Liver (tissue), 9 donors: Measurements from ENCODE around the gene RELN. TPM values are rescaled to one million over a fixed set of nuclear protein-coding genes. Genes with fewer than 3 reads are reported as not detected.

Source experiments
- DNase-seq: peaks from one replicate; pipeline ENCODE4 v3.0.0-alpha.2; 2017; ENCODE audit warnings: low spot score
- H3K27ac ChIP-seq, 2 donors: one replicate each; pipeline ENCODE4 v1.7.0; 2013; ENCODE audit warnings: inconsistent platforms in 2 of 2, low read length in 2 of 2, control low read depth in 1 of 2, low read depth in 1 of 2, mild to moderate bottlenecking in 1 of 2
- H3K27me3 ChIP-seq, 4 donors: one replicate each; pipeline versions ENCODE4 v1.6.1 to v1.7.0; 2013; ENCODE audit warnings: low read length in 3 of 4, inconsistent platforms in 1 of 4, mild to moderate bottlenecking in 1 of 4, moderate library complexity in 1 of 4; ENCODE audit not compliant: control insufficient read depth in 4 of 4, insufficient read depth in 4 of 4
- H3K36me3 ChIP-seq, 4 donors: one replicate each; pipeline versions ENCODE4 v1.6.1 to v1.7.0; 2013; ENCODE audit warnings: low read length in 3 of 4, mild to moderate bottlenecking in 3 of 4, low read depth in 1 of 4, moderate library complexity in 1 of 4; ENCODE audit not compliant: control insufficient read depth in 4 of 4, insufficient read depth in 3 of 4
- H3K4me1 ChIP-seq, 4 donors: one replicate each; pipeline versions ENCODE4 v1.6.1 to v1.7.0; 2013; ENCODE audit warnings: low read length in 3 of 4, mild to moderate bottlenecking in 3 of 4, moderate library complexity in 1 of 4; ENCODE audit not compliant: control insufficient read depth in 4 of 4, insufficient read depth in 4 of 4
- H3K4me3 ChIP-seq, 3 donors: one replicate each; pipeline versions ENCODE4 v1.6.1 to v1.7.0; 2013; ENCODE audit warnings: low read length in 3 of 3, control low read depth in 1 of 3, low read depth in 1 of 3, mild to moderate bottlenecking in 1 of 3
- H3K9ac ChIP-seq, 2 donors: one replicate each; pipeline ENCODE4 v1.7.0; 2013; ENCODE audit warnings: low read length in 2 of 2, mild to moderate bottlenecking in 2 of 2, moderate library complexity in 2 of 2, control low read depth in 1 of 2, low read depth in 1 of 2
- H3K9me3 ChIP-seq, 4 donors: one replicate each; pipeline versions ENCODE4 v1.6.1 to v1.7.0; 2013; ENCODE audit warnings: low read length in 3 of 4; ENCODE audit not compliant: control insufficient read depth in 4 of 4
- ATF3 ChIP-seq: IDR thresholded peaks from 2 replicates; pipeline ENCODE4 v1.6.1; 2016; ENCODE audit warnings: antibody characterized with exemption
- CTCF ChIP-seq: fragments of 150-350 bp; IDR thresholded peaks from 2 replicates; pipeline ENCODE4 v1.5.1; 2017; ENCODE audit warnings: improper control_type of control experiment, low read depth, low read length; ENCODE audit not compliant: missing input control
- EGR1 ChIP-seq, 2 donors: IDR thresholded peaks; 2 replicates each; pipeline ENCODE4 v1.6.1; 2016 to 2018; ENCODE audit warnings: antibody characterized with exemption in 2 of 2, low read depth in 2 of 2
- FOXA1 ChIP-seq: IDR thresholded peaks from 2 replicates; pipeline ENCODE4 v1.6.1; 2016; ENCODE audit warnings: antibody characterized with exemption
- FOXA2 ChIP-seq: IDR thresholded peaks from 2 replicates; pipeline ENCODE4 v1.6.1; 2016; ENCODE audit warnings: antibody characterized with exemption
- JUND ChIP-seq, 2 donors: IDR thresholded peaks; 2 replicates each; pipeline ENCODE4 v1.6.1; 2016; ENCODE audit warnings: antibody characterized with exemption in 2 of 2
- NR2F2 ChIP-seq: IDR thresholded peaks from 2 replicates; pipeline ENCODE4 v1.6.1; 2016; ENCODE audit warnings: antibody characterized with exemption
- SP1 ChIP-seq: IDR thresholded peaks from 2 replicates; pipeline ENCODE4 v1.6.1; 2018; ENCODE audit warnings: antibody characterized with exemption, mild to moderate bottlenecking
- TAF1 ChIP-seq: conservative IDR thresholded peaks from 2 replicates; pipeline ENCODE4 v1.6.1; 2016; ENCODE audit warnings: antibody characterized with exemption, mild to moderate bottlenecking
- YY1 ChIP-seq: IDR thresholded peaks from 2 replicates; pipeline ENCODE4 v1.6.1; 2016; ENCODE audit warnings: antibody characterized with exemption, mild to moderate bottlenecking
- WGBS: extraction: QIAGEN DNeasy Blood & Tissue Kit; methylation state at CpG from one replicate; pipeline ENCODE4 v1.1.7; 2013; 5-methylcytosine and 5-hydroxymethylcytosine counted together
- polyA plus RNA-seq, 2 donors: library from polyadenylated mRNA; stranded (reverse) in 1 of 2; unstranded in 1 of 2; fragments of 200-250 nt in 1 of 2; fragments of >200 nt in 1 of 2; fragmentation: Nextera tagmentation in 1 of 2; extraction: Ambion mirVana in 1 of 2; gene quantifications; one replicate each; pipeline versions ENCODE4 v1.2.1 to v1.2.3, GENCODE V29; 2013 to 2015
- total RNA-seq, 2 donors: library from RNA; depleted of rRNA; stranded (reverse); fragments of >200 nt; gene quantifications; one replicate each; pipeline ENCODE4 v1.2.3, GENCODE V29; 2014
- TF ChIP-seq, protein P1 (sequence below): IDR thresholded peaks from 2 replicates; pipeline ENCODE4 v1.6.1; 2016; ENCODE audit warnings: antibody characterized with exemption
- TF ChIP-seq, protein P2 (sequence below): IDR thresholded peaks from 2 replicates; pipeline ENCODE4 v1.6.1; 2016; ENCODE audit warnings: antibody characterized with exemption, mild to moderate bottlenecking
- donor health status: healthy.
- donor health status: healthy.
- donor health status: healthy.
- donor health status: healthy.
- donor health status: healthy.

RELN gene
- total and polyA plus RNA-seq, 4 donors: 10.0 to 69.8 (median 28.4) TPM

DNA sequence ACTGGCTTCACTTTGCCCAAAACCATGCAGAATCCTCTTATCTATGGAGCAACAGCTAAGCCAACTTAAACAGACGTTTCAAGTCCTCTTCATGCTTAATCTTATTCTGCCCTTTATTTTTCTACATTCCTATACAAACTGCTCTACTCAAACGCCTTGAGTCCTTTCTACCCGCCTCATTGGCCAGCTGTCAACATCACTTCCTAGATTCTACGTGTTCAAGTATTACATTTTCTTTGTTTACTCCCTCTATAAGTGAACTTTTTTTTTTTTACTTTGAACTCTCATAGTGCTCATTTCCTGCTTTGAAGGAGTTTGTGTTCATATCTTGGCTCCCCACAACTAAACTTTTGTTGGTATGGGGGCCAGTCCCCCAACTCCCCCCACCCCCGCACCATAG is 514.5 kb downstream of the RELN start:
- no peak for DNase-seq
- 51% methylated on average over 5 of the region's 5 CpGs for WGBS
- H3K4me1 ChIP-seq: no peaks in the 10 kb centered on the region
- no peaks in the 10 kb centered on the region for H3K36me3 ChIP-seq
- no peaks in the 10 kb centered on the region for H3K9me3 ChIP-seq
- H3K27me3 ChIP-seq: peaks cover 0 to 3% (median 0%) of the 10 kb centered on the region in 4 donors
- H3K4me3 ChIP-seq: no peak overlapping the region
- H3K9ac ChIP-seq: no peak overlapping the region
- TF ChIP-seq, protein P1, sequence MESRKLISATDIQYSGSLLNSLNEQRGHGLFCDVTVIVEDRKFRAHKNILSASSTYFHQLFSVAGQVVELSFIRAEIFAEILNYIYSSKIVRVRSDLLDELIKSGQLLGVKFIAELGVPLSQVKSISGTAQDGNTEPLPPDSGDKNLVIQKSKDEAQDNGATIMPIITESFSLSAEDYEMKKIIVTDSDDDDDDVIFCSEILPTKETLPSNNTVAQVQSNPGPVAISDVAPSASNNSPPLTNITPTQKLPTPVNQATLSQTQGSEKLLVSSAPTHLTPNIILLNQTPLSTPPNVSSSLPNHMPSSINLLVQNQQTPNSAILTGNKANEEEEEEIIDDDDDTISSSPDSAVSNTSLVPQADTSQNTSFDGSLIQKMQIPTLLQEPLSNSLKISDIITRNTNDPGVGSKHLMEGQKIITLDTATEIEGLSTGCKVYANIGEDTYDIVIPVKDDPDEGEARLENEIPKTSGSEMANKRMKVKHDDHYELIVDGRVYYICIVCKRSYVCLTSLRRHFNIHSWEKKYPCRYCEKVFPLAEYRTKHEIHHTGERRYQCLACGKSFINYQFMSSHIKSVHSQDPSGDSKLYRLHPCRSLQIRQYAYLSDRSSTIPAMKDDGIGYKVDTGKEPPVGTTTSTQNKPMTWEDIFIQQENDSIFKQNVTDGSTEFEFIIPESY: no peak
- TF ChIP-seq FOXA1 (no peak), FOXA2 (no peak), NR2F2 (no peak)
- H3K27ac ChIP-seq: no peak overlapping the region

GRCh38 chr7:103469095-103469948 is 520.1 kb downstream of the RELN start:
- H3K27ac ChIP-seq: no peak overlapping the region
- DNase-seq: no peak

DNA sequence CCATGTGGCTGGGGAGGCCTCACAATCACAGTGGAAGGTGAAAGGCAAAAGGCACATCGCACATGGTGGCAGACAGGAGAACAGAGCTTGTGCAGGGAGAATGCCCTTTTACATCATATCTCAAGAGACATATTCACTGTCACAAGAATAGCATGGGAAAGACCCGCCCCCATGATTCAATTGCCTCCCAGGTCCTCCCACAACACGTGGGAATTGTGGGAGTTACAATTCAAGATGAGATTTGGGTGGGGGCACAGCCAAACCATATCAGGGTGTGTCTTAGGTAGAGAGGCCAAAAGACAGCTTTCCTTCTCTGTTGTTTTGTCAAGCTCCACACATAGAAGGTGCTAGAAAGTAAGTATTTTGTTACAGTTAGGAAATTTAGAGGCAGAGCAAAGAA is 522.6 kb downstream of the RELN start:
- Histone ChIP-seq H3K36me3 (no peaks in the 10 kb centered on the region), H3K9ac (no peak overlapping the region), H3K27ac (no peak overlapping the region), H3K4me3 (no peak overlapping the region), H3K4me1 (no peaks in the 10 kb centered on the region), H3K27me3 (peaks cover 0 to 3% (median 0%) of the 10 kb centered on the region in 4 donors), H3K9me3 (no peaks in the 10 kb centered on the region)
- WGBS: 55% methylated on average over 3 of the region's 3 CpGs
- no peak for DNase-seq
- TF ChIP-seq CTCF (no peak), JUND (IDR thresholded peaks at IDR 0.05) (no peak), FOXA1 (no peak), TAF1 (no peak), ATF3 (no peak), EGR1 (IDR thresholded peaks at IDR 0.05; ENCODE audit: low read depth in 2 of 2) (no peak), SP1 (no peak), NR2F2 (no peak), YY1 (no peak)
- TF ChIP-seq, protein P1: no peak
- TF ChIP-seq, protein P2, sequence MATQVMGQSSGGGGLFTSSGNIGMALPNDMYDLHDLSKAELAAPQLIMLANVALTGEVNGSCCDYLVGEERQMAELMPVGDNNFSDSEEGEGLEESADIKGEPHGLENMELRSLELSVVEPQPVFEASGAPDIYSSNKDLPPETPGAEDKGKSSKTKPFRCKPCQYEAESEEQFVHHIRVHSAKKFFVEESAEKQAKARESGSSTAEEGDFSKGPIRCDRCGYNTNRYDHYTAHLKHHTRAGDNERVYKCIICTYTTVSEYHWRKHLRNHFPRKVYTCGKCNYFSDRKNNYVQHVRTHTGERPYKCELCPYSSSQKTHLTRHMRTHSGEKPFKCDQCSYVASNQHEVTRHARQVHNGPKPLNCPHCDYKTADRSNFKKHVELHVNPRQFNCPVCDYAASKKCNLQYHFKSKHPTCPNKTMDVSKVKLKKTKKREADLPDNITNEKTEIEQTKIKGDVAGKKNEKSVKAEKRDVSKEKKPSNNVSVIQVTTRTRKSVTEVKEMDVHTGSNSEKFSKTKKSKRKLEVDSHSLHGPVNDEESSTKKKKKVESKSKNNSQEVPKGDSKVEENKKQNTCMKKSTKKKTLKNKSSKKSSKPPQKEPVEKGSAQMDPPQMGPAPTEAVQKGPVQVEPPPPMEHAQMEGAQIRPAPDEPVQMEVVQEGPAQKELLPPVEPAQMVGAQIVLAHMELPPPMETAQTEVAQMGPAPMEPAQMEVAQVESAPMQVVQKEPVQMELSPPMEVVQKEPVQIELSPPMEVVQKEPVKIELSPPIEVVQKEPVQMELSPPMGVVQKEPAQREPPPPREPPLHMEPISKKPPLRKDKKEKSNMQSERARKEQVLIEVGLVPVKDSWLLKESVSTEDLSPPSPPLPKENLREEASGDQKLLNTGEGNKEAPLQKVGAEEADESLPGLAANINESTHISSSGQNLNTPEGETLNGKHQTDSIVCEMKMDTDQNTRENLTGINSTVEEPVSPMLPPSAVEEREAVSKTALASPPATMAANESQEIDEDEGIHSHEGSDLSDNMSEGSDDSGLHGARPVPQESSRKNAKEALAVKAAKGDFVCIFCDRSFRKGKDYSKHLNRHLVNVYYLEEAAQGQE: no peak

More at GRCh38 chr7:103469095-103469948, 520.1 kb downstream of the RELN start:
- Histone ChIP-seq H3K4me3 (no peak overlapping the region), H3K9me3 (no peaks in the 10 kb centered on the region), H3K36me3 (no peaks in the 10 kb centered on the region), H3K9ac (no peak overlapping the region), H3K27me3 (peaks cover 0 to 3% (median 0%) of the 10 kb centered on the region in 4 donors), H3K4me1 (no peaks in the 10 kb centered on the region)
- WGBS: 89% methylated on average over 4 of the region's 4 CpGs
- no peak for TF ChIP-seq FOXA1
- TF ChIP-seq, protein P1: no peak
